Sigmoid colon (tissue), 7 donors: ENCODE data around the gene TOB1. TPM values are rescaled to one million over a fixed set of nuclear protein-coding genes. Genes with fewer than 3 reads are reported as not detected.

Experiments
- DNase-seq: peaks from one replicate; pipeline ENCODE4 v3.0.0-alpha.2; 2019
- H3K27ac ChIP-seq, 4 donors: fragments of 200-600 bp; sonication (generic); one replicate each; pipeline ENCODE4 v1.5.1; 2016 to 2019; ENCODE audit warnings: mild to moderate bottlenecking in 1 of 4
- H3K27me3 ChIP-seq, 3 donors: fragments of 200-600 bp; sonication (generic); one replicate each; pipeline ENCODE4 v1.5.1; 2019; ENCODE audit warnings: mild to moderate bottlenecking in 1 of 3
- H3K36me3 ChIP-seq, 4 donors: fragments of 200-600 bp; sonication (generic); one replicate each; pipeline ENCODE4 v1.5.1; 2016 to 2019
- H3K4me1 ChIP-seq, 4 donors: fragments of 200-600 bp; sonication (generic); one replicate each; pipeline ENCODE4 v1.5.1; 2017 to 2019
- H3K4me3 ChIP-seq, 4 donors: fragments of 200-600 bp; sonication (generic); one replicate each; pipeline ENCODE4 v1.5.1; 2017 to 2019; ENCODE audit warnings: mild to moderate bottlenecking in 2 of 4, moderate library complexity in 1 of 4
- H3K9me3 ChIP-seq, 4 donors: fragments of 200-600 bp in 3 of 4; sonication (generic) in 3 of 4; one replicate each; pipeline versions ENCODE4 v1.5.1 to v1.6.1; 2013 to 2019
- EP300 ChIP-seq, 4 donors: sonication (generic); formaldehyde crosslinking; IDR thresholded peaks; one replicate each; pipeline ENCODE4 v1.6.1; 2017; ENCODE audit warnings: antibody characterized with exemption in 4 of 4
- POLR2A ChIP-seq, 2 donors: fragments of 450-650 bp; IDR thresholded peaks; one replicate each; pipeline ENCODE4 v1.6.1; 2016; ENCODE audit warnings: antibody characterized with exemption in 2 of 2, mild to moderate bottlenecking in 2 of 2, moderate library complexity in 2 of 2
- POLR2AphosphoS5 ChIP-seq, 4 donors: sonication (generic); formaldehyde crosslinking; IDR thresholded peaks; one replicate each; pipeline ENCODE4 v1.6.1; 2017; ENCODE audit warnings: antibody characterized with exemption in 4 of 4
- WGBS, 2 donors: extraction: QIAGEN DNeasy Blood & Tissue Kit; methylation state at CpG; one replicate each; pipeline ENCODE4 v1.1.7; 2013; 5-methylcytosine and 5-hydroxymethylcytosine counted together
- intact Hi-C: fragments of 100-400 bp; cut with DNase I; formaldehyde crosslinking; loops from one replicate; pipeline ENCODE4 v1.15.1; 2023
- polyA plus RNA-seq, 3 donors: library from polyadenylated mRNA; stranded (reverse); fragments of 200-250 nt; gene quantifications; one replicate each; pipeline ENCODE4 v1.2.3, GENCODE V29; 2013
- total RNA-seq, 4 donors: library from RNA; depleted of rRNA; stranded (reverse); fragments of >200 nt; gene quantifications; one replicate each; pipeline ENCODE4 v1.1.0, GENCODE V29; 2016
- TF ChIP-seq, protein P1 (sequence below), 4 experiments: fragments of 450-650 bp in 3 of 4; fragments of 200-600 bp in 1 of 4; IDR thresholded peaks; one replicate each; pipeline ENCODE4 v1.5.1; 2016 to 2019; ENCODE audit warnings: antibody characterized with exemption in 4 of 4, mild to moderate bottlenecking in 3 of 4, moderate library complexity in 2 of 4
- donor health status: healthy with polysubstance abuse.
- donor health status: Bipolar disorder and iron deficiency.
- donor health status: healthy.

TOB1 gene
- total and polyA plus RNA-seq, 7 donors = 16.2 to 57.1 (median 31.1) TPM

DNA sequence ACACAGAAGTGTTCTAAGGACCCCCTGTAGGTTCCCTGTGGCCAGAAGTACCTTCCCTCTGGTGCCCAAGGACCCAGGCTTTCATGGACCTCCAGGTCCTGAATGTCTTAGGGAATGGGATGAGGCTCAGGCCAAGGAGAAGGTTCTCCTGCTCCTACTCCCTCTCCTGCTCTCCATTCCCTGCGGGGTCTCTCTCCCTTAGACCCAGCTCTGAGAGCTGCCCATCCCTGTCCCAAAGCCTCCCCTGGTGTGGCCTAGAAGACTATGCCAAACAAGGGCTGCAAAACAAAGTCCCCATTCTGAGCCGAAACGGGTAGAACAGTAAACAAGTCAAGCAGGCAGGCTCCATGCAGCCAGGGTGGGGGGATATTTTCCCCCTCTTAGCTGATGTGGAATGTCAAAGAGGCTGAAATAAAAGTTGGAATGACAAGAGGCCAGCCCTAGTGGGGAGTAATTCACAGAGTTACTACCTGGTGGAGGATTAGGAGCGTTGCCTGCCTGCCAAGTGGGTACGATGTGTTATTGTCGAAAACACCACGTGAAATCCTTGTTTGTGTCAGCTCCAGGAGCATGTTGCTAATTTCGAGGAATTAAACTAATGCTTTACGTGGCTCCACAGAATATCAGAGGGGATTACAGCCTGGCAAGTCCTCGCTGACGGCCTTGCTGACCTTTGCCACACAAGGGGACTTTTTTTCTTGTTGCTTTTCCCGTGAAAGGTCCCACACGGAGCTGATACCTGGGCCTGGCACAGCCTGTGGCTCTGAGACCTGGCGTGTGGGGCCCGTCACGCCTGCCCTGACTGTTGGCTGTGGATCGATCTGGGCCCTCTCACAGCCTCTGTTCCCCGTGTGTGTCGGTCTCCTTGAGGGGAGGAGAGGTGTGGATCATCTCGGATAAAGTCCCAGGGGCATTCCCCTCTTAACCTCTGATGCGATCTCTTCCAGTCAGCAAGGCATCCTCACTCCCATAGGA lies 27.9 kb downstream of the TOB1 start:
- Histone ChIP-seq H3K27me3 (no peaks in the 10 kb centered on the region), H3K4me1 (peaks cover 0 to 14% (median 14%) of the 10 kb centered on the region in 4 donors), H3K4me3 (no peak overlapping the region), H3K27ac (peak overlapping the region in 3 of 4 donors; percentile 12 to 38 (median 33)), H3K36me3 (no peaks in the 10 kb centered on the region), H3K9me3 (no peaks in the 10 kb centered on the region)
- 83 to 85% methylated on average over 21 of the region's 21 CpGs for WGBS, 2 donors
- no peak for TF ChIP-seq POLR2A (IDR thresholded peaks at IDR 0.05)
- TF ChIP-seq POLR2AphosphoS5 (IDR thresholded peaks at IDR 0.05) = no peak
- no peak for TF ChIP-seq EP300 (IDR thresholded peaks at IDR 0.05)
- TF ChIP-seq, protein P1, sequence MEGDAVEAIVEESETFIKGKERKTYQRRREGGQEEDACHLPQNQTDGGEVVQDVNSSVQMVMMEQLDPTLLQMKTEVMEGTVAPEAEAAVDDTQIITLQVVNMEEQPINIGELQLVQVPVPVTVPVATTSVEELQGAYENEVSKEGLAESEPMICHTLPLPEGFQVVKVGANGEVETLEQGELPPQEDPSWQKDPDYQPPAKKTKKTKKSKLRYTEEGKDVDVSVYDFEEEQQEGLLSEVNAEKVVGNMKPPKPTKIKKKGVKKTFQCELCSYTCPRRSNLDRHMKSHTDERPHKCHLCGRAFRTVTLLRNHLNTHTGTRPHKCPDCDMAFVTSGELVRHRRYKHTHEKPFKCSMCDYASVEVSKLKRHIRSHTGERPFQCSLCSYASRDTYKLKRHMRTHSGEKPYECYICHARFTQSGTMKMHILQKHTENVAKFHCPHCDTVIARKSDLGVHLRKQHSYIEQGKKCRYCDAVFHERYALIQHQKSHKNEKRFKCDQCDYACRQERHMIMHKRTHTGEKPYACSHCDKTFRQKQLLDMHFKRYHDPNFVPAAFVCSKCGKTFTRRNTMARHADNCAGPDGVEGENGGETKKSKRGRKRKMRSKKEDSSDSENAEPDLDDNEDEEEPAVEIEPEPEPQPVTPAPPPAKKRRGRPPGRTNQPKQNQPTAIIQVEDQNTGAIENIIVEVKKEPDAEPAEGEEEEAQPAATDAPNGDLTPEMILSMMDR (IDR thresholded peaks at IDR 0.05) = no peak
- no peak for DNase-seq
- intact Hi-C loops = no loop called here

DNA sequence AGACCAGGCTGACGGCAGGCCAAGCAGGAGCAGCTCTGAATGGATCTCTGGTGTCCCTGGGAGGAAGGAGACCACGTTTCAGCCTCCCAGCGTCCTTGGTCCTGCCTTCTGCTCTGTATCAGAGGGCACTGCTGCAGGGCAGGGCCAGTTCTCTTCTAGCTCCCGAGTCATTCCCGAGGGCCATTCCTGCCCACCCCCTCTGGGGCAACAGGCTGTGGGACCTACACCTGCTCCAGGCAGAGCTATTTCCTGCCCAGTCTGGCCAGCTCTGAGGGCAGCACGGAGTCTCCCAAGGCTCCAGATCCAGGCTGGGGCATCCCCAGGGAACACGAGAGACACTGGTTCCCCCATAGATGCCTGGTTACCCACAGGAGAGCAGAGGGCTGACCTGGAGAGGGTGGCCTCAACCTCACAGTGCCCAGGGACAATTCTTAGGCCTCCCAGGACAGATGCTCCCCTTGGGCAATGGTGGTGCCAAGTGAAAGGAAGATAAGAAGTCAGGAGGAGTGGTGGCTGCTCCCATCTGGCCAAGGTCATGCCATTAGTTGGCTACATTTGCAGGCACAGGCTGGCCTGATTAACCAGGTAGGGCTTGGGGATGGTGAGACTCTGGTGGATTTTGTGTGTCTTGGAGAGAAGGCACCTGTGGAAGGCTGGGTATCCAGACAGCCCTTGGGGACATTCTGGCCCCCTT lies 28.7 kb downstream of the TOB1 start:
- TF ChIP-seq POLR2AphosphoS5 (IDR thresholded peaks at IDR 0.05) (no peak), EP300 (IDR thresholded peaks at IDR 0.05) (no peak), POLR2A (IDR thresholded peaks at IDR 0.05) (no peak)
- TF ChIP-seq, protein P1 (IDR thresholded peaks at IDR 0.05) = no peak
- H3K4me1 ChIP-seq = peaks cover 0 to 14% (median 14%) of the 10 kb centered on the region in 4 donors
- no peaks in the 10 kb centered on the region for H3K9me3 ChIP-seq
- 79 to 86% methylated on average over 7 of the region's 7 CpGs for WGBS, 2 donors
- H3K4me3 ChIP-seq = no peak overlapping the region
- intact Hi-C loops = no loop called here
- DNase-seq = no peak
- no peaks in the 10 kb centered on the region for H3K27me3 ChIP-seq
- peak overlapping the region in 2 of 4 donors; percentile 33 to 38 for H3K27ac ChIP-seq
- no peaks in the 10 kb centered on the region for H3K36me3 ChIP-seq

DNA sequence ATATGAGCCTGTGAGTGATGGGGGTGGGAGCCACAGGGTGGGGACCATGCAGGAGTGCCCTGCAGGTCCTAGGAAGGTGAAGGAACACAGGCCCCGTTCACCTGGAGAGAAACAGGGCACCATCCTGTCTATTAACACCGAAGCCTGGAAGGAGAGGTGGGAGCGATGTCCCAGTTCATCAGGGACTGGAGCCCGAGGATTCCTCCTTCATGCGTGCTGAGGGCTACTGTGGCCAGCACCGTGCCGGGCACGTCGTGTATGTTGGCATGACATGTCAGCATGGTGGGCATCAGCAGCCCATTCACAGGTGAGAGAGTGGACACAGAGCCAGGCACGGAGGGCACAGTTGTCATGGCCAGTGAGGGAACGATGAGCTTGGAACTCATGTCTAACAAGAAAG lies 29.3 kb downstream of the TOB1 start:
- no peak overlapping the region for H3K27ac ChIP-seq
- no peaks in the 10 kb centered on the region for H3K36me3 ChIP-seq
- TF ChIP-seq, protein P1 (IDR thresholded peaks at IDR 0.05) = no peak
- TF ChIP-seq POLR2AphosphoS5 (IDR thresholded peaks at IDR 0.05) (no peak), EP300 (IDR thresholded peaks at IDR 0.05) (no peak), POLR2A (IDR thresholded peaks at IDR 0.05) (no peak)
- H3K4me1 ChIP-seq = peaks cover 0 to 14% (median 14%) of the 10 kb centered on the region in 4 donors
- no peak overlapping the region for H3K4me3 ChIP-seq
- no peak for DNase-seq
- no peaks in the 10 kb centered on the region for H3K27me3 ChIP-seq
- H3K9me3 ChIP-seq = no peaks in the 10 kb centered on the region
- intact Hi-C loops = no loop called here
- 89 to 91% methylated on average over 11 of the region's 11 CpGs for WGBS, 2 donors

DNA sequence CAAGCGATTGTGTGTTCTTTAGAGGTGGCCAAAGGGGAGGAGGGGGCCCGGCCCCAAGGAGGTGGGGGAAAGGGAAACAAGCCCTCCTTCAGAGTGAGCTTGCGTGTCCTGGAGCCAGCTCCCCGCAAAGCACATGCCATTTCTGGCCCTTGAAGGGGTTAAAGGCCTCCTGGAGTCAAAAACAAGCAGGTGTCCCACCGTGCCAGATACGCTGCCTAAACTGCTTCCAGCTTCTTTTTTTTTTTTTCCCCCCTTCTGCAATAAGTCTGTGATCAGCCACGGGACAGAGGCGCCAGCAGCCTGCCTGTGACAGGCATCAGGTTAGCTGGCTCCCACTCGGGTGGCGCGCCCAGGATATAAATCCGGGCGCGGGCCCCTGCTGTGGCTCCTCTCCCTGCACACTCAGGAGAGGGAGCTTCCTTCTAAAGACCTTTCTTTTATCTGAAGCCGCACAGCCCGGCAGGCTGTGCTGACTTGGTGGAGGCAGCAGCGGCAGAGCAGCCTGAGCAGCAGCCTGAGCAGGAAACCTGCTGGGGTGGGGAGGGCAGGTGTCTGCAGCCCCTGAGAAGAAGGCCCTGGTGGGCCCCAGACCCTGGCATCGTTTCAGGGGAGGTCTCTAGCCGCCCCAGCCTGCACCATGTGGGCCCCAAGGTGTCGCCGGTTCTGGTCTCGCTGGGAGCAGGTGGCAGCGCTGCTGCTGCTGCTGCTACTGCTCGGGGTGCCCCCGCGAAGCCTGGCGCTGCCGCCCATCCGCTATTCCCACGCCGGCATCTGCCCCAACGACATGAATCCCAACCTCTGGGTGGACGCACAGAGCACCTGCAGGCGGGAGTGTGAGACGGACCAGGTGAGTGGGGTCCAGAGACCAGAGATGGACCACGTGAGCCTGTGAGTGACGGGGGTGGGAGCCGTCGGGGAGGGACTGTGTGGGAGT lies 30.6 kb downstream of the TOB1 start, which contains the start of gene WFIKKN2:
WFIKKN2 (plus strand) TSS at position 286 of the 934 bp plus-strand sequence; CDS start at position 638, 352 bp downstream.
- intact Hi-C loops = no loop called here
- 48 to 58% methylated on average over 39 of the region's 39 CpGs for WGBS, 2 donors
- H3K4me1 ChIP-seq = peaks cover 0 to 14% (median 12%) of the 10 kb centered on the region in 4 donors
- H3K9me3 ChIP-seq = no peaks in the 10 kb centered on the region
- peak; percentile 62 for DNase-seq
- H3K36me3 ChIP-seq = no peaks in the 10 kb centered on the region
- TF ChIP-seq, protein P1 (IDR thresholded peaks at IDR 0.05) = no peak
- TF ChIP-seq POLR2AphosphoS5 (IDR thresholded peaks at IDR 0.05) (no peak), POLR2A (IDR thresholded peaks at IDR 0.05) (no peak), EP300 (IDR thresholded peaks at IDR 0.05) (no peak)
- peak within 1 kb of the TSS in 3 of 4 donors; percentile 30 to 35 (median 33) for H3K27ac ChIP-seq
- H3K27me3 ChIP-seq = no peaks in the 10 kb centered on the region
- H3K4me3 ChIP-seq = peak within 1 kb of the TSS in 3 of 4 donors; percentile 30 to 45 (median 40)
